EL (cell line): ENCODE measurements around the gene MYO6.
A peak's percentile ranks its signal among the peaks of the same experiment; 100 is the strongest.
"Not testable (repeated sequence)": the region's sequence is repeated elsewhere in the genome, so short reads cannot be mapped to it uniquely, and the experiment has no call there.

Experiments used
- DNase-seq: peaks from one replicate; pipeline ENCODE4 v3.0.0-alpha.2; 2016

MYO6 gene

GRCh38 chr6:75748743-75749538 is at the start of gene MYO6:
MYO6 (plus strand) TSS chr6:75749239; CDS start chr6:75817548, 68,309 bp downstream.
- DNase-seq = peak; percentile 66

- DNase-seq = not testable (repeated sequence)
Measured at GRCh38 chr6:75708334-75708733, 40.7 kb upstream of the MYO6 start.

GRCh38 chr6:75711173-75711572 is 37.9 kb upstream of the MYO6 start:
- no peak for DNase-seq

GRCh38 chr6:75719133-75719532 is 29.9 kb upstream of the MYO6 start:
- DNase-seq = no peak

GRCh38 chr6:75723382-75723781 is 25.7 kb upstream of the MYO6 start:
- DNase-seq = no peak

- no peak for DNase-seq
Measured at GRCh38 chr6:75727206-75727605, 21.8 kb upstream of the MYO6 start.

GRCh38 chr6:75731029-75731428 is 18.0 kb upstream of the MYO6 start:
- not testable (repeated sequence) for DNase-seq

- DNase-seq = peak; percentile 30
Measured at GRCh38 chr6:75735491-75736186, 13.4 kb upstream of the MYO6 start.

GRCh38 chr6:75743971-75744370 is 5.1 kb upstream of the MYO6 start:
- DNase-seq = no peak

- no peak for DNase-seq
Measured at GRCh38 chr6:75745404-75745803, 3.6 kb upstream of the MYO6 start.

GRCh38 chr6:75746221-75746620 is 2.8 kb upstream of the MYO6 start:
- no peak for DNase-seq

- DNase-seq = no peak
Measured at GRCh38 chr6:75747152-75747992, 1.7 kb upstream of the MYO6 start.

- no peak for DNase-seq
Measured at GRCh38 chr6:75748003-75748742, 866 bp upstream of the MYO6 start.

GRCh38 chr6:75751443-75751842 is 2.4 kb downstream of the MYO6 start:
- peak; percentile 33 for DNase-seq

- DNase-seq = peak; percentile 16
Measured at GRCh38 chr6:75752365-75752764, 3.3 kb downstream of the MYO6 start.

GRCh38 chr6:75755704-75756103 is 6.7 kb downstream of the MYO6 start:
- no peak for DNase-seq

- no peak for DNase-seq
Measured at GRCh38 chr6:75757295-75757694, 8.3 kb downstream of the MYO6 start.

GRCh38 chr6:75758061-75758460 is 9.0 kb downstream of the MYO6 start:
- DNase-seq = no peak

GRCh38 chr6:75759207-75759606 is 10.2 kb downstream of the MYO6 start:
- DNase-seq = no peak

- no peak for DNase-seq
Measured at GRCh38 chr6:75760320-75760719, 11.3 kb downstream of the MYO6 start.

- DNase-seq = no peak
Measured at GRCh38 chr6:75761489-75761888, 12.4 kb downstream of the MYO6 start.

GRCh38 chr6:75762063-75762462 is 13.0 kb downstream of the MYO6 start:
- no peak for DNase-seq

GRCh38 chr6:75766387-75766786 is 17.3 kb downstream of the MYO6 start:
- no peak for DNase-seq
